Hematopoietic multipotent progenitor cell treated with erythropoietin and hydrocortisone succinate and interleukin-3 and kit ligand, for 8 days (in vitro differentiated cells): ENCODE results near the gene FOXI1.
A peak's percentile ranks its signal among the peaks of the same experiment; 100 is the strongest.

Experiments
- DNase-seq: peaks from one replicate; pipeline ENCODE4 v3.0.0-alpha.2; 2015

FOXI1 gene

GRCh38 chr5:170132269-170132975 is 26.7 kb downstream of the FOXI1 start:
- no peak for DNase-seq

GRCh38 chr5:170132976-170133448 is 27.3 kb downstream of the FOXI1 start:
- DNase-seq = no peak

GRCh38 chr5:170135796-170136490 is 30.2 kb downstream of the FOXI1 start:
- no peak for DNase-seq

GRCh38 chr5:170136506-170136905 is 30.8 kb downstream of the FOXI1 start:
- DNase-seq = no peak

GRCh38 chr5:170137694-170138214 is 32.1 kb downstream of the FOXI1 start:
- DNase-seq = no peak

GRCh38 chr5:170138273-170138672 is 32.6 kb downstream of the FOXI1 start:
- DNase-seq = no peak

GRCh38 chr5:170139786-170140335 is 34.2 kb downstream of the FOXI1 start:
- DNase-seq = no peak

- peak; percentile 12 for DNase-seq
Measured at GRCh38 chr5:170141196-170141595, 35.5 kb downstream of the FOXI1 start.

- DNase-seq = no peak
Measured at GRCh38 chr5:170141636-170142035, 35.9 kb downstream of the FOXI1 start.

- no peak for DNase-seq
Measured at GRCh38 chr5:170142196-170142595, 36.5 kb downstream of the FOXI1 start.

GRCh38 chr5:170143091-170143490 is 37.4 kb downstream of the FOXI1 start:
- DNase-seq = no peak

- DNase-seq = no peak
Measured at GRCh38 chr5:170143710-170144109, 38.0 kb downstream of the FOXI1 start.

GRCh38 chr5:170144286-170145023 is 38.8 kb downstream of the FOXI1 start:
- no peak for DNase-seq

GRCh38 chr5:170145462-170145861 is 39.8 kb downstream of the FOXI1 start:
- peak; percentile 12 for DNase-seq

GRCh38 chr5:170147051-170147752 is 41.5 kb downstream of the FOXI1 start:
- DNase-seq = no peak

GRCh38 chr5:170147753-170148264 is 42.1 kb downstream of the FOXI1 start:
- DNase-seq = no peak

GRCh38 chr5:170148430-170149205 is 42.9 kb downstream of the FOXI1 start:
- no peak for DNase-seq

- DNase-seq = no peak
Measured at GRCh38 chr5:170149206-170149515, 43.5 kb downstream of the FOXI1 start.

GRCh38 chr5:170150713-170151096 is 45.0 kb downstream of the FOXI1 start:
- no peak for DNase-seq

GRCh38 chr5:170151097-170151831 is 45.6 kb downstream of the FOXI1 start:
- peak; percentile 71 for DNase-seq

GRCh38 chr5:170152767-170153166 is 47.1 kb downstream of the FOXI1 start:
- no peak for DNase-seq
